ENCODE results near the gene FXYD7. TPM values are rescaled to one million over a fixed set of nuclear protein-coding genes. Genes with fewer than 3 reads are reported as not detected.

FXYD7 gene
- total RNA-seq, 2 donors from 2014 or later, result 1.1 TPM; not detected in 1

DNA sequence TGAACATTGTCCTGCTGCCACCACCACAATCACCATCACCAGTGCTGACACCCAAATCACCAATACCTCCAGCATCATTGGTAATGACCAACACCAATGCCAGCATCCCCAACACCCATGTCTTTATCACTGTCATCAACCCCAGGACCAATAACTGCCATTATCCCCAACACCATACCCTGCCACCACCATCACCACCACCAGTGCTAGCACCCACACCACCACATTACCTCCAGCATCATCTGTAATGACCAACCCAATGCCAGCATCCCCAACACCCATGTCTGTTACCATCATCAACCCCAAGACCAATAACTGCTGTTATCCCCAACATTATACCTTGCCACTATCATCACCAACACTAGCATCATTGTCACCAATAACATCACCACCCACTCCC is 10.8 kb upstream of the FXYD7 start:
- H3K36me3 ChIP-seq (ENCODE audit: control insufficient read depth, insufficient read depth, low read length), result no peaks in the 10 kb centered on the region
- no peak overlapping the region for H3K27ac ChIP-seq (ENCODE audit: low read depth, low read length)
- peaks cover 2% of the 10 kb centered on the region for H3K4me1 Mint-ChIP-seq
- no peaks in the 10 kb centered on the region for H3K36me3 Mint-ChIP-seq (ENCODE audit: low read depth)
- no peak overlapping the region for H3K4me3 Mint-ChIP-seq
- no peaks in the 10 kb centered on the region for H3K9me3 ChIP-seq (ENCODE audit: control insufficient read depth, low read length)
- H3K27me3 Mint-ChIP-seq (ENCODE audit: insufficient read depth), result no peaks in the 10 kb centered on the region
- no peaks in the 10 kb centered on the region for H3K27me3 ChIP-seq (ENCODE audit: control insufficient read depth, insufficient read depth, low read length, poor library complexity, severe bottlenecking)
- TF ChIP-seq, protein P1, sequence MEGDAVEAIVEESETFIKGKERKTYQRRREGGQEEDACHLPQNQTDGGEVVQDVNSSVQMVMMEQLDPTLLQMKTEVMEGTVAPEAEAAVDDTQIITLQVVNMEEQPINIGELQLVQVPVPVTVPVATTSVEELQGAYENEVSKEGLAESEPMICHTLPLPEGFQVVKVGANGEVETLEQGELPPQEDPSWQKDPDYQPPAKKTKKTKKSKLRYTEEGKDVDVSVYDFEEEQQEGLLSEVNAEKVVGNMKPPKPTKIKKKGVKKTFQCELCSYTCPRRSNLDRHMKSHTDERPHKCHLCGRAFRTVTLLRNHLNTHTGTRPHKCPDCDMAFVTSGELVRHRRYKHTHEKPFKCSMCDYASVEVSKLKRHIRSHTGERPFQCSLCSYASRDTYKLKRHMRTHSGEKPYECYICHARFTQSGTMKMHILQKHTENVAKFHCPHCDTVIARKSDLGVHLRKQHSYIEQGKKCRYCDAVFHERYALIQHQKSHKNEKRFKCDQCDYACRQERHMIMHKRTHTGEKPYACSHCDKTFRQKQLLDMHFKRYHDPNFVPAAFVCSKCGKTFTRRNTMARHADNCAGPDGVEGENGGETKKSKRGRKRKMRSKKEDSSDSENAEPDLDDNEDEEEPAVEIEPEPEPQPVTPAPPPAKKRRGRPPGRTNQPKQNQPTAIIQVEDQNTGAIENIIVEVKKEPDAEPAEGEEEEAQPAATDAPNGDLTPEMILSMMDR (conservative IDR thresholded peaks at IDR 0.05), result no peak
- DNase-seq, result no peak
- H3K9me3 Mint-ChIP-seq, result no peaks in the 10 kb centered on the region
- H3K9ac ChIP-seq (ENCODE audit: extremely low read depth, low read length, poor library complexity, severe bottlenecking), result no peak overlapping the region
- no peaks in the 10 kb centered on the region for H3K4me1 ChIP-seq (ENCODE audit: control insufficient read depth, insufficient read depth, low read length)
- no peak overlapping the region for H3K4me3 ChIP-seq (ENCODE audit: low read length)
- no peak overlapping the region for H3K27ac Mint-ChIP-seq

DNA sequence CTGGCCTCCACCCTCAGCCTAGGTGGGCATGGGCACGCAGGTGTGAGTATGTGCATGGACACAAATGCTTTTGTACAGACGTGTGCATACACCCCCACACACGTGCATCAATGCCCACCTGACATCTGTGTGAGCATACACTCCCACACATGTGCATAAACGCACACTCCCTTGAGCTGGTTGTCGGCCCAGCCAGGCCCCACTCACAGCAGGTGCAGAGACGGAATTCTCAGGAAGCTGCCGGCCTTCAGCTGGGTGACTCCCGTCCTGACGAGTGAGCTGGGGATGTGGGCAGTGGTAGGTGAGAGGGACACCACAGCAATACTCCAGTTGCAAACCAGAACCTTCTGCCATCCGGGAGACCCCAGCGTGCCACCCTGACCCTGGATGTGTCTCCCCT is 9.2 kb upstream of the FXYD7 start:
- H3K27ac Mint-ChIP-seq, result no peak overlapping the region
- Histone ChIP-seq H3K9me3 (ENCODE audit: control insufficient read depth, low read length) (no peaks in the 10 kb centered on the region), H3K4me1 (ENCODE audit: control insufficient read depth, insufficient read depth, low read length) (no peaks in the 10 kb centered on the region), H3K36me3 (ENCODE audit: control insufficient read depth, insufficient read depth, low read length) (no peaks in the 10 kb centered on the region), H3K27me3 (ENCODE audit: control insufficient read depth, insufficient read depth, low read length, poor library complexity, severe bottlenecking) (no peaks in the 10 kb centered on the region), H3K9ac (ENCODE audit: extremely low read depth, low read length, poor library complexity, severe bottlenecking) (no peak overlapping the region), H3K4me3 (ENCODE audit: low read length) (no peak overlapping the region), H3K27ac (ENCODE audit: low read depth, low read length) (no peak overlapping the region)
- H3K27me3 Mint-ChIP-seq (ENCODE audit: insufficient read depth), result no peaks in the 10 kb centered on the region
- no peak overlapping the region for H3K4me3 Mint-ChIP-seq
- DNase-seq, result no peak
- H3K9me3 Mint-ChIP-seq, result no peaks in the 10 kb centered on the region
- no peaks in the 10 kb centered on the region for H3K36me3 Mint-ChIP-seq (ENCODE audit: low read depth)
- H3K4me1 Mint-ChIP-seq, result peaks cover 3% of the 10 kb centered on the region
- 82 to 97% methylated on average over 7 to 11 of the region's 11 CpGs for WGBS, 2 experiments (ENCODE audit: insufficient coverage in 1 of 2, insufficient read length in 1 of 2)
- TF ChIP-seq, protein P1 (conservative IDR thresholded peaks at IDR 0.05), result no peak

DNA sequence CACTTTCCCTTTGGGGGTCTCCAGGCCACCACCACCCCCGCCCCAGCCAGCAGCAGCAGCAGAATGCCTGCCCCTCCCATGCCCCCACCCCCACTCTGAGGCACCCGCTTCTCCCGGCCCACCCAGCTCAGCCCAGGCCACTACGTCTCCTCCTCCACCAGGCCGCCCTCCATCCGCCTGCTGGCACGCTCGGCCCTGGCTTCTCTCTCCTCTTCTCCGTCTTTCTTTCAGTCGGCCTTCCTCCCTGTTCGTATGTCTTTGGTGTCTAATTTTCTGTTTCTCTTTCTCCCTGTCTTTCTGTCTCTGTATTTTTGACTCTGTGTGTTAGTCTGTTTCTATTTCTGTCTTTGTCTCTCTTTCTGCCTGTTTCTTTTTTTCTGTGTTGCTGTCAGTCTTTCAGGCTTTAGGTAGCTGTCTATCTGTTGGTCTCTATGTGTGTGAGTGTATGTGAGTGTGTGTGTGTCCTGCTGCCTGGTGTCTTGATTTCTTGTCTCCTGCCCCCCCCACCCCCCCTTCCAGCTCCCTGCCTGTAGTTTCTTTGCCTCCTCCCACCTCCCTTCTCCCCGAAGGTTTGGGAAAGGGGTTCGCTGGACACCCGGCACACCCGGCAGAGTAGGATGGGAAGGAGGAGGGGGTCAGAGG is 8.3 kb upstream of the FXYD7 start, which contains the start of gene LGI4:
Gene LGI4, minus strand, starts transcription at position 459 of the 642 bp plus-strand sequence. Its CDS starts 379 bp downstream, at position 80.
- Mint-ChIP-seq H3K36me3 (ENCODE audit: low read depth) (no peaks in the 10 kb centered on the region), H3K4me1 (peaks cover 4% of the 10 kb centered on the region), H3K9me3 (no peaks in the 10 kb centered on the region), H3K27ac (no peak within 1 kb of the TSS), H3K4me3 (no peak within 1 kb of the TSS), H3K27me3 (ENCODE audit: insufficient read depth) (no peaks in the 10 kb centered on the region)
- WGBS, 2 experiments (ENCODE audit: insufficient coverage in 1 of 2, insufficient read length in 1 of 2), result 77% methylated on average over 11 of the region's 15 CpGs; no CpG with 5 or more reads in 1 of the 2 experiments
- Histone ChIP-seq H3K36me3 (ENCODE audit: control insufficient read depth, insufficient read depth, low read length) (no peaks in the 10 kb centered on the region), H3K27ac (ENCODE audit: low read depth, low read length) (no peak within 1 kb of the TSS), H3K9ac (ENCODE audit: extremely low read depth, low read length, poor library complexity, severe bottlenecking) (no peak within 1 kb of the TSS), H3K9me3 (ENCODE audit: control insufficient read depth, low read length) (no peaks in the 10 kb centered on the region), H3K4me3 (ENCODE audit: low read length) (no peak within 1 kb of the TSS), H3K27me3 (ENCODE audit: control insufficient read depth, insufficient read depth, low read length, poor library complexity, severe bottlenecking) (no peaks in the 10 kb centered on the region), H3K4me1 (ENCODE audit: control insufficient read depth, insufficient read depth, low read length) (no peaks in the 10 kb centered on the region)
- DNase-seq, result no peak
- TF ChIP-seq, protein P1 (conservative IDR thresholded peaks at IDR 0.05), result no peak

Data from endodermal cell (in vitro differentiated cells).